NCI-H146 treated with DMSO at 0.1 percent for 48 hours (cell line): Measurements from ENCODE around the gene NTNG1.
"Not testable (repeated sequence)": the region's sequence is repeated elsewhere in the genome, so short reads cannot be mapped to it uniquely, and the experiment has no call there.

Source experiments
- DNase-seq: peaks from one replicate; lab custom pipeline; 2025; ENCODE audit not compliant: unreplicated experiment; lab: John Stamatoyannopoulos, UW

NTNG1 gene

DNA sequence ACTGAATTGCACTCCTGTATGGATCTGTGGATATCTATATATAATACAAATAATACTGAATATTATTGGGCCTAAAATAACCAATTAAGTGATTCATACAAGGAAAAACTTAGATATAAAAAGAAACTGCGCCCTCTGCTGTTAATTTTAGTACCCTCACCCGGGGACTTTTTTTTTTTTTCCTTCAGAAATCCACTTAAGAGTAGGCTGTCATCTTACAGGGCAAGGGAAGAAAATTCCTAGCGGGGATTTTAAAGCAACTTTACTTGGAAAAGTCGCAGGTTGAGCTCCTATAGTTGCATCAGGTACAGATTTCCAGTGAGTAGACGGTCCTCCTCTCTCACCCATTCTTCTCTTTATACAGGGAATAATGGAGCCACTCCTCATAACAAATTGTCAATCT is 1.3 kb downstream of the NTNG1 start:
- peak; percentile 89 for DNase-seq

DNA sequence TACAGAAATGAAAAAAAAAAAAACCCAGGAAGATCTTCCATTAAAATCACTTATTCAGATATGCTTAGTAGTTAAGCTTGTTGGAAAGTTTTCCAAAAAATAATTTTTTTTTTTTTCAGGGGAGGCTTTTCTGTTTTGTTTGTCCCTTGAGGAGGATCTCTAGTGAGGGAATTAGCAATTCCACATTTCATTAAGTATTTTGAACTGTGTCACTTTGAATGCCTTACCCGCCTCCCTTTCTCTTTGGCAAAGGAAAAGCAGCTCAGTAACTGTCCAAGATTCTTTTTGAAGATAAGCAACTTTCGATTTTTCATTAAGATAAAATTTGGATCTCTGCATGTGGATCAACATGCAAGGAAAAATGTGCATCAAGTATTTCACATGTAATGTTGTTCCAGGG is 1.8 kb downstream of the NTNG1 start:
- no peak for DNase-seq

DNA sequence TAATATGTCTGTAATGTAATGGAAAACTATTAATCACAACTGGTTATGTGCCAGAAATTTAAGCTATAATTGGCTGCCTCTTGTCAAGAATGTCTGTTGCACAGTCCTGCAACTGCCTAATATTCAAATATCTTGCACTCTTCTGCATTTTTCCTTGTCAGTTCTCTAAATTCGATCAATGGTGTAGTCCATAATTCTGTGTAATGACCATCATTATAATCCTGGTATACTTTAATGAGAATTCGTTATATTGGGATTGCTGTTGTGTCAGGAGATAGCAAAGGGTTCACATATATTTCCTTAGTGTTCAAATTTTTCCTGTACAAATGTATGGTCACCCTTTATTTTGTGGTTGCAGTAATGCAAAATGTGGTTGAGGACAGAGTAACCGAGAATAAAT is 4.8 kb downstream of the NTNG1 start:
- DNase-seq, result no peak

DNA sequence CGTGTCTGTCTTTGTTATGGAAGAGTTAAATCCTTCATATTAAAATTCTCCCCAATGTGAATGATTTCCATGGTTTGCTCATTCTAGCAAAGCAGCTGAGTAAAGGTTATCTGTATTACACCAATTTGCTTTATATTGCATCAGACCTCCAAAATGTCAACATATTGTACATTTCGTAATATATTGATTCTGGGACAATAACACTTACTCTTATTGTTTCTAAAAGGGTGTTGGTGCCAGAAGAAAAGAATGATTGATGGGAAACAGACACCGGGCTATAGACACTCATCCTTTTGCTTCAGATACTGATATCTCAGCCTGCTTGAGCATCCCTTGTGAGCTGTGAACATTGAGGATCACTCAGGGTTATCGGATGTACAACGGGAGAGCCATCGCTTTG is 7.0 kb downstream of the NTNG1 start:
- peak; percentile 96 for DNase-seq

DNA sequence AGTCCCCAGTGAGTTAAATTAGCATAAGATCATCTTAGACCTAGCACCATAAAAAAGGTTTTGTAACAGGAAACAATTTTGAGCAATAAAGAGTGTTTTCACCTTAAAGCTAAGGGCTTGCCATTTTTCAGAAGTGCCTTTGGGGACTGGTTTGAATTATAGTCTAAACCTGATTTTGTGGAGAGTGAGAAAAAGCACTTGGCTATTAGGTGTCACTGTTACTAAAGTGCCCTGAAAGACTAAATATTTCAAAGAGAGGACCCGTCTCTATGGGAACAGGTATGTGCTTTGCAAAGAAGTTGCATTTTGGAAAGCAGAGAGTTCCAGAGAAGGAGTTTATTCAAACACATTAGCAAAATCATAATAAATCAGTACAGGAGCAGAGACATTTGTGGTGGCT is 9.1 kb downstream of the NTNG1 start:
- no peak for DNase-seq

DNA sequence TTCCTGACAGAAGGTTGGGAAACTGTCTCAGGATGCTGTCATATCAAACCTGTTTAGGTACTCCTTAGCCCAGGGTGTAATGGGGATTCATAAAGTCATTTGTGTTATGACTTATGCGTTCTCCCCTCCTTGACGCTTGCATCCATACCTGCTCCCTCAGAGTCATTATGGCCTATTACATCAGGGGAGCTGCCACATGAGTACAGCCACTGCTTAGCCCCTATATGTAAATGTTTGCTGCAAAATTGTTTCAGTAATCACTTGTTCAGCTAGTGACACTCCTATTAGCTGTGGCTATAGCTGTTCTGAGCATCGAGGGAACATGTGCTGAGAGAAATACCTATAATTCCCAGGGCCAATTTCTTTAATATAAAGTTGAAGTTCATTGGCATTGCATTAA is 10.5 kb downstream of the NTNG1 start:
- no peak for DNase-seq

DNA sequence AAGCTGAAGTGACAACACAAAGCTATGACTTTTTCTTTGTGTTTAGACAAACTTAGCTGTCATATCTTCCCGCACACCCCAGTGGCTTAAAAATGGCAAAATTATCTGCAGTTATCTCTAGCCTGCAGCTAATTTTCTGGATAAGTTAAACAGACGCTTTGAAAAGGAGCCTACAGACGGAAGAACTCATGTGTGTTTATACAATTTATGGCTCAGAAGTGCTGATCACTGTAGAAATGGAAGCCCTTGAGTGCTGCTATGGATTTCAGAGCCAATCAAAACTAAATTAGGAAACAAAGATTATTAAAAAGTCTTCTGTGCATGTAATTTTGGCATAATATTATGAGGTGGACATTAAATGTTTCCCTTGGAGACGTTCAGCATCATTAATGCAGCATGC is 11.6 kb downstream of the NTNG1 start:
- peak; percentile 85 for DNase-seq

DNA sequence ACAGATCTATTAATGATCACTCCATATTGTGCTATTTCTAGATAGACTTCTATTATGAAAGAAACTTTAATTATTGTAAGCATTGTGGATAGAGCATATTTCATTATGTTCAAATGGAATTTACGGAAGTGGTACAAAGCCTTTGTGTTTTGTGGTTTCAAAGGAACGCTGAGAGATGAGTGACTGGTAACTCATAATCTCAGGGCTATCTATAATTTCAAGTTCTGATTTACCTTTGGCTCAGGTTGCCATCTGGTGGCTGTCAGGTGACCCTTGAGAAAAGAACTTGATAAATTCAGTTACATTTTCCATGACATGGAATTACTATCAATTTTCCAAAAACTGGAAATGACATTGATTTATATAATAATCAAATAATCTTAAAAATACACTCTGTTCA is 12.2 kb downstream of the NTNG1 start:
- DNase-seq, result peak; percentile 40

DNA sequence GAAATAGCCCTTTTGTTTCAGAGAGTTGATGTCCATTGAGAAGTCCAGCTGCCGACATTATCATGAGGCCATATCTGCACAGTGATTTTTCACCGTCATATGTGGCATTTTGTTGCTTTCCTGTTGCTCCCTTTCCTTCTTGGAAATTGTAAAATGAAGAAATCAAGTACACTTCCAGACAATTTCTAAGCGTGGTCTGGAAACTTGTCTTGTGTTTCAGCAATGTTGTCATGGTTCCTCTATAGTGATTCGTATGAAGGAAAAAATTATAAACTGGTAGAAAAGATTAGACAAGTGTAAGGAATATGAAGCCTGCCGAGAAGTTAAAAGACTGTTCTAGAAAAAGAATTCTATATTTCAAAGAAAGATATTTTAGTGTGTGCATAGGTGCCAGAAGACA is 17.7 kb downstream of the NTNG1 start:
- no peak for DNase-seq

DNA sequence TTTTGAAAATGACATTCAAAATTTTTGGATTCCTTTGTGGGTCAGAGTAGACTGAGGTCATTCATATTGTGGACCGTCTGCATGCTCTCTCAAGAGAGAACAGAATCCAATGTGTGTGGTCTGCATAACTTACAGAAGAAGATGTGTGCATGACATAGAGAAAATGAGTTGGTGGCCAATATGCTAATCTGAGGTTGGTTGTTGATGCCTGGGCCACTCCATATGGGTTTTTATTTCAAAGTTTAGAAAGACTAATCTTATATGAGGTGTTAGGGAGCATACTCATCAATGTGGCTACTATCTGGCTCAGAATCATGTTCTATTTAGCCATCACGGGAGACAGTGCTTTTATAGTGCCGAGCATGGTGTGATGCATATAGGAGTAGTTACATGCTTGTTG is 18.2 kb downstream of the NTNG1 start:
- no peak for DNase-seq

DNA sequence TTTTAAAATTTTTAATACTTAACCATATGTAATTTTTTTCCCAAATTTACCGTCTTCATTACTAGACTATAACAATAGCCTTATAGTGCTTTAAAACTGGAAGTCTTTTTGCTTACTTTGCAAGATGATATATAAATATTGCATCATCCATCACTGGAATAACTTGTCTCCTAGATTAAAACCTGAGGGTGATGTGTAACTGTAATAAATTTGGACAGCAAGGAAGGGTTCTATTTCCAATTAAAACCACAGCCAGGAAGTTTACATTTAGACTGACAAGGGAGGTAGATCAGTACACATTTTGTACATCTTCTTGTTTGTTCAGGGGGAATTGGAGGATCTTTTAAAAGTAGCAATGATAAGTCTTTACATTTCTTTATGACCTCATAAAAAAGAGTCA is 21.9 kb downstream of the NTNG1 start:
- DNase-seq, result no peak

DNA sequence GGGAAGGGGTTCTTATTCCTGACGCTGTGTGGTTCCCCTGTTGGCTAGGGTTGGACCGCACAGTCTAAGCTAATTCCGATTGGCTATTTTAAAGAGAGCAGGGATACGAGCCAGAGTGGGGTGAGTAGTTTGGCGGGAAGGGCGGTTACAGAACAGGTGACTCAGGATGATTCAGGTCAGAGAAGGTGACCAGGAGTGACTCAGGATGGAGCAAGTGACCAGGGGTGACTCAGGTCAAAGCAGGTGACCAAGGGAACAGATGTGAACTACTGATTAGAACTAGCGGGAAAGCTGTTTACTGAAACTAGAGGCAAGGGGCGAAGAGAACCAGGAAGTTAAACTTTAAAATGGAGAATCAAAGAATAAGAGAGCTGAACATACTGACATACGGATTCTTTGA is 24.1 kb downstream of the NTNG1 start:
- not testable (repeated sequence) for DNase-seq

DNA sequence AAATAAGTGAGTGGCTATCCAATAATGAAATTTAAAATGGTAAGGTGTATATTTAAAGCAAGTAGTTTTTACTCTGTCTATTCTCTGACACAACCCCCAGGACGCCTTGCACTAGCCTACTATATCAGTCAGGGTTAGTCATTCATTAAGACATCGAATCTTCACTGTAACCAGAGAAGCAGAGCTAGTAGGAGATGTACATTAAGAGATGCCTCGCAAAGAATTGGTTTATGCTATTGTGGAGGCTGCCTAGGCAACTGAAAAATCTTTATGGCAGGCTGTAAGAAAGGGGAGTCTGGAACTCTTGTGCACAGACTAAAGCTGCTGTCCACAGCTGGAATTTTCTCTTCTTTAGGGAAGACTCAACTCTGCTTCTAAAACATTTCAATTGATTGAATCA is 28.8 kb downstream of the NTNG1 start:
- DNase-seq, result no peak

DNA sequence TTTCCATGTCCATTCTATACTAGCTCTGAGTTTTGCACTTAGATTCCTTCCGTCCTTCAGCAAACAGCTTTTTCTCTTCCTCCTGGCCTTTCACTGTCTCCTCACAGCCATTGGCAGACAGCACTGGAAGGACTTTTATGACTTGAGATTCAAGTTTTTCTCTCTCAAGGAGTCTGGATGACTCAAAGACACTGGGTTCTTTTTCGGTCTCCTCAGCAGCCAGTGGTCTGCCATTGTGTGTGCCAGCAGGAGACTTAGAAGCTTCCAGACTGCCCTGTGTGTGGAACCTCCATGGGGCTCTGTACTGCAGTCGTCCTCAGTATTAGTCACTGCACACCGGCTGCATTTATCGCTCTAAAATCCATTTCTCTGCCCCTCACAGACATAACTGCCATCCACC is 30.5 kb downstream of the NTNG1 start:
- no peak for DNase-seq

DNA sequence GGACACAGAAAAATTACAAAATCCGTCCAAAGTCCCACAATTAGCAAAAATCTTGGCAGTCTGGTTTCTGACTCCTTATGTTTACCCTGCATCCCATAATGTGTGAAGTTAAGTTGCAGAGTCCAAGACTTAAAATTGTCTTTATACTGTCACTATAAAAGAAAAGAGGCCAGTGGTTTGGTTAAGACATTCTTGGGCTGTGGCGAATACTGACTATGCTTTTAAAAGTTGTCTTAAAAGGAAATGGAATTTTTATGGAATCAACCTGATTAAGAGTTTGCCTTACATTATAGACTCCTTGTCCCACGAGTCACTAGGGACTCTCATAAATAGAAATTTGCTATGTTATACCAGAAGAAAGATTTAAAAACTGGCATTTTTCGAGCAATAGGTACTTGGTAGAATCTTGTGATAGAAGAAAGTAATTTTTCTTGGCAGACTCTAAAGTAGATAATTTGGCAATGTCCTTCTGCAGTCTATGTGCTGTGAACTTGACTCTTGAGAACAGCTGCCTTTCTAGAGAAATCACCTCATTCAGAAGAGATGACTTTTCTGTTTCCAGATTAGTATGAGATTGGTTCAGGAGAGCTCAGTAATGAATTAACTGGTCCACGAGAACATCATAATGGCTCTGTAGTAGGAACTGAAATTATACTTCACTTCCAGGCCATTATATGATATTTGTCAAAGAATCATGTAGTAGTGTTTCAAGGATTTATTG is 31.8 kb downstream of the NTNG1 start:
- DNase-seq, result no peak

DNA sequence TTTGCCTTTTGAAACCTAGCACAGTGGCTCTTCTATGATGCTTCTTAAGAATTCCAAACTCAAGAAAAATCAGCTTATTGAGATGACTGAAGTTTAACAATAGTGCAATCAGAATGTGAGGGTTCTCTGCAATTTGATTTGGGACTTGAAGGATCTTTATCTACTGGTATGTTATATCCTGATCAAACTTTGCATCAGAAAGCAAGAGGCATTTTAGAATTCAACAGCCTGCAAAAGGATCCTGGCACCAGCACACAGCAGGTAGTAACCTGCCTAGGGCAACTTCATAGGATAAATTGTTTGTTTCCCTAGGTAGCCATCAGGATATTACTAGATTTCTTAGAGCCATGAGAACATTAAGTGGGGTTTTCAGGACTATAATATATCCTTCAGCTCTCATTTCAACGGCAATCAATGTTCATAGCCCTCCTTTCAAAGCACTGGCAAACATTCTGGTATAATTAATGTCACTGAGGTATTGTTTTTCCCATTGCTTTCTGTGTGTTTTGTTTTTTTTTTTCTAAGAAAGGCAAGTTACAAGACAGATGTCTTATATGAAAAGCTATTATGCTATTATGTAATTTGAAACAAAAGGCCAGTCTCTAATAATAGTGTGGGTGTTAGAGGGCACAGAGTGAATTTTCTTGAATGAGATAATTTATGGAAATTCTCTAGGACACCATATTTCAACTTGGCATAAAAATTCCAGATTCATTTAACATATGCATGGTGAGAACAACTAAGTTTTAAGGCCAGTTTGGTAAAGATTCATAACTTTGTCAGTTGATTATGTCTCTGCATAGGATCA is 34.5 kb downstream of the NTNG1 start:
- peak; percentile 98 for DNase-seq

DNA sequence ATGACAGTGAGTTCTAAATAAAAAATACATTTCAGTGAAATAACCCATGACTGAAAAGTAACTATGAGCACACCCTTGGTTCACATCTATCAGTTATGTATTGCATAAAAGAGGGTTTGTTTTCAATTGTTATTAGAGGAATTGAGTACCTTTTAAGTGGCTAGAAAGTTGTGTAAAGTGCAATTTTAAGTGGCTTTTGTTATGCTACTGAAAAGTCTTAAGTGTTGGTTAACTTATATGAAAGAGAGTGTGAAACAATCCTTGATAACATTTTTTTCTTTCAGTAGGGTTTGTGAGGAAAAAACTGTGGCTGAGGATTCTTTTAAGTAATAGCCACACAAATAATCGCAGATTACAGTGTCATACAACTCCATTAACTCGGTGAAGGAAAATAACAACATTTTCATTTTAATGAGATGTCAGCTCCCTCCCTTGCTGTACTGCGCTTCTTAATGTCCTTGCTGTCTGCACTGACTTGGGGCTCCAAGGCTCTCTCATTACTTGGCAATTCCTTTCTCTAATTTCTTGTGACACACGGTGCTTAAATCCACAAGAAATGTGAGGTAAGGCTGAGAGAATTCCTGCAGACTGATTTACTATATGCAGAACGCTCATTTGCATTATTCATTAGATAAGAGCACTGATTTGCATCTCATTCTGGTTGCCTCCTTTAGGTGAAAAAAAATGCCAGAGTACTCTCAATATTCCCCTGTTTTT is 40.6 kb downstream of the NTNG1 start:
- DNase-seq, result no peak

DNA sequence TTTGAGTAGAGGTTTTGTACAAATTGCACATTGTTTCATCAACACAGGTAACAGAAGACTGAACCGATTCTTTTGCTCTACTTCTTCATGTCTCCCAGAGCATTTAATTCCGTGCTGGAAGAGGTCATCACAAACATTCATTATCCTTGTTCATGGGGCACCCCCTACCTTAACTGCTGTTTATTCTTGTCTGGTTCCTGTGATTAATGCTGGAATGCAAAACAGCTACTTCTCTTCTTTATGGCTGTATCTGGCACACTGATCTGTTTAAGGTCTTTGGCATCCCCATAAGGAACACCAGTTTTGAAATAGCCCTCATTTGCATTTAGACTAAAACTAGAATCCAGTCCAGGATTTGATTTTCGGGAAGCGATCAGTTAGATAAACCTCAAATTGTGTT is 42.2 kb downstream of the NTNG1 start:
- no peak for DNase-seq

DNA sequence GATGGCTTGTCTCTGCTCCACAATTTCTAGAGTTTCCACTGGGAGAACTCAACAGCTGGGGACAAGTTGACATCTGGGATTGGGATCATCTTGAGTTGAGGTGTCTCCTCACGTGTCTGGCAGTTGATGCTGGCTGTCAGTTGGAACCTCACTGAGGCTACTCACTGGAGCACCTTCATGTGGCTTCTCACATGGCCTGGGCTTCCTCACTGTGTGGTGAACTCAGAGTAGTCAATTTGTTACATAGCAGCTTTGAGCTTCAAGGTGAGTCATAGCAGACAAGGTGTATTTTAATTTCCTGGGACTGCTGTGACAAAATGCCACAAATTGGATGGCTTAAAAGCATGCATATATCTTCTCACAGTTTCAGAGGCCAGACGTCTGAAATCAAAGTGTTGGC is 44.0 kb downstream of the NTNG1 start:
- no peak for DNase-seq

DNA sequence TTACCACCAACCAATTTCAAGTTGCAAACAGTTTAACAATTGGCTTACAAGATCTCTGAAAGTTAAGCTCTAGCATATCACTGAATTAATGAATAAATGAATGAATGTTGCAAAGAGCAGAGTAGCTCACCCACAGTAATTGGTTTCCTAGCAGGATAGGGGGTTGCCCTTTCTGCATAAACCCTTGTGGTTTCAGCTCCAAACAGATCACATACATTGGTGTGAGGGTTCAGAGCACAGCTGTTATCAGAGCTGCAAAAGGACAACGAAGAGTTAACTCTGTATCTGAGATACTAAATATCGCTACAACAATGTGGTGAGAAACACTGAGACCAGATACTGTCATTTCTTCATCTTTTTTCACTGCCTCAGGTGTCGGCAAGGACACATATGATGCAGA is 46.6 kb downstream of the NTNG1 start:
- no peak for DNase-seq

DNA sequence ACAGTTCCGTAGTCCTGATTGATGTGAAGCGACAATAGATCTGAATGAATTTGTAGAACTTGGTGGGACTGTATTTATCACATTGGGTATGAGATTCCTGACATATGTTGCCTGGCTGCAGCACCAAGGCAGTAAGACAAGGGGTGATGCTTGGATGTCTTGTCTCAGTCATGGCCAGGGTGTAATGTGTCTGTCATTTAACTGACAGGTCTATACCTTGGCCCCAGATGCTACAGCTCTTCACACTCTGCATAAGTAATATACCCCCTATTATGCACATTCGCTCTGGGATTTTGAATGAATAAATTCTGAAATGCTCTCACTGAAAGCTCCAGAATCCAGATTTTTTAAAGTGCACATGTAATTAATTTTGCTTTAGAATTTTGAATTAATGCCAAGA is 47.3 kb downstream of the NTNG1 start:
- DNase-seq, result no peak

DNA sequence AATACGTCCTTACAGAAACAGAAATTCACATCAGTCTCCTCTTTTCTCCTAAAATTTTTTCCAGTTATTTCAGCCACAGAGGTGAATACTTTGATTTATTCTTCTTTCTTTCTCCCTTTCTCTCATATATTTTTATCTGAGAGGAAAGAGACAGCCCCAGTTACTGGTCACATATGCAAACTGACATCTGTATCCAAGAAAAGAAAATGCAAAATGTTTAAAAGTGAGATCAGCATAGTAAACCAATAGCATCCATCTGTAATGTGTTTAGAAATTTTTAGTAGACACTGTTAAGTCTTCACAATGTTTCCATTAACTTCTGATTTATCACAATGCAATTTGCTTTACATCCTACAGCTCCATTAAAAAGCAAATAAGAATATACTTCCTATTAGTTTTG is 53.5 kb downstream of the NTNG1 start:
- no peak for DNase-seq
